HepG2 (cell line): ENCODE data around the gene DMXL1. TPM values are rescaled to one million over a fixed set of nuclear protein-coding genes. Genes with fewer than 3 reads are reported as not detected.

Experiments
- CAMTA2 ChIP-seq: sonication (generic); formaldehyde crosslinking; IDR thresholded peaks from 2 replicates; pipeline ENCODE4 v1.4.0; 2020; ENCODE audit warnings: mild to moderate bottlenecking, missing genetic modification reagents, borderline replicate concordance
- ESRRA ChIP-seq: sonication (generic); formaldehyde crosslinking; IDR thresholded peaks from 2 replicates; pipeline ENCODE4 v1.5.1; 2020; ENCODE audit warnings: mild to moderate bottlenecking, low read depth, missing genetic modification reagents
- GABPA ChIP-seq, 2 experiments: IDR thresholded peaks; 2 replicates each; pipeline ENCODE4 v1.6.1; 2011 to 2016; ENCODE audit warnings: low read depth in 2 of 2, low read length in 1 of 2, missing biosample characterization in 1 of 2, missing genetic modification characterization in 1 of 2
- HINFP ChIP-seq: sonication (generic); formaldehyde crosslinking; IDR thresholded peaks from 2 replicates; pipeline ENCODE4 v1.4.0; 2020; ENCODE audit warnings: low read depth, mild to moderate bottlenecking, missing genetic modification reagents
- KDM1A ChIP-seq: IDR thresholded peaks from 2 replicates; pipeline ENCODE4 v1.6.1; 2016; ENCODE audit warnings: missing compliant biosample characterization
- NFKB2 ChIP-seq: sonication (generic); formaldehyde crosslinking; IDR thresholded peaks from 2 replicates; pipeline ENCODE4 v1.4.0; 2020; ENCODE audit warnings: missing genetic modification reagents, borderline replicate concordance
- SOX6 ChIP-seq, 2 experiments: fragments of 450-650 bp in 1 of 2; sonication (generic) in 1 of 2; formaldehyde crosslinking in 1 of 2; IDR thresholded peaks; 2 replicates each; pipeline versions ENCODE4 v1.4.0 to v1.6.1; 2017 to 2020; ENCODE audit warnings: antibody characterized with exemption in 1 of 2, mild to moderate bottlenecking in 1 of 2, missing genetic modification reagents in 1 of 2
- ZNF225 ChIP-seq: sonication (generic); formaldehyde crosslinking; IDR thresholded peaks from 2 replicates; pipeline ENCODE4 v1.4.0; 2020; ENCODE audit warnings: mild to moderate bottlenecking, missing genetic modification reagents
- ZNF275 ChIP-seq: sonication (generic); formaldehyde crosslinking; IDR thresholded peaks from 2 replicates; pipeline ENCODE4 v1.8.0; 2022; ENCODE audit warnings: missing genetic modification reagents, mild to moderate bottlenecking, inconsistent platforms, borderline replicate concordance
- ZNF451 ChIP-seq: sonication (generic); formaldehyde crosslinking; IDR thresholded peaks from 2 replicates; pipeline ENCODE4 v1.5.0; 2020; ENCODE audit warnings: mild to moderate bottlenecking, missing genetic modification reagents
- ZNF557 ChIP-seq: sonication (generic); formaldehyde crosslinking; IDR thresholded peaks from 2 replicates; pipeline ENCODE4 v1.4.0; 2020; ENCODE audit warnings: missing genetic modification reagents
- ZNF589 ChIP-seq: sonication (generic); formaldehyde crosslinking; conservative IDR thresholded peaks from 2 replicates; pipeline ENCODE4 v1.8.0; 2022; ENCODE audit warnings: mild to moderate bottlenecking, moderate library complexity, missing genetic modification reagents
- ZNF616 ChIP-seq: sonication (generic); formaldehyde crosslinking; IDR thresholded peaks from 2 replicates; pipeline ENCODE4 v1.5.0; 2020; ENCODE audit warnings: low read depth, mild to moderate bottlenecking, missing genetic modification reagents
- ZNF7 ChIP-seq: IDR thresholded peaks from 2 replicates; pipeline ENCODE4 v1.6.1; 2016; ENCODE audit warnings: missing biosample characterization, missing genetic modification reagents
- ZNF710 ChIP-seq: sonication (generic); formaldehyde crosslinking; IDR thresholded peaks from 2 replicates; pipeline ENCODE4 v1.5.0; 2020; ENCODE audit warnings: mild to moderate bottlenecking, missing genetic modification reagents, borderline replicate concordance
- ZSCAN12 ChIP-seq: sonication (generic); formaldehyde crosslinking; IDR thresholded peaks from 2 replicates; pipeline ENCODE4 v1.9.0; 2021; ENCODE audit warnings: mild to moderate bottlenecking, missing genetic modification reagents
- polyA plus RNA-seq, 8 experiments: library from polyadenylated mRNA; depleted of rRNA in 3 of 8; stranded (reverse) in 7 of 8; unstranded in 1 of 8; fragments of >200 nt; fragmentation: Illumina TruSeq in 4 of 8; extraction: Trizol in 4 of 8; gene quantifications; 2 replicates each; pipeline versions ENCODE4 v1.2.1 to v1.2.3, GENCODE V29; 2011 to 2016; ENCODE audit warnings: low read depth in 4 of 8, missing spikeins in 1 of 8, mixed read lengths in 1 of 8; ENCODE audit not compliant: insufficient read depth in 1 of 8
- total RNA-seq, 5 experiments: library from RNA; depleted of rRNA; stranded (reverse); fragments of >200 nt; fragmentation: Illumina TruSeq; extraction: Trizol; gene quantifications; 2 replicates each; pipeline ENCODE4 v1.2.3, GENCODE V29; 2016; ENCODE audit warnings: low read depth in 1 of 5
- TF ChIP-seq, protein P1 (sequence below): fragments of 450-650 bp; IDR thresholded peaks from 2 replicates; pipeline ENCODE4 v1.6.1; 2017
- TF ChIP-seq, protein P2 (sequence below): sonication (generic); formaldehyde crosslinking; IDR thresholded peaks from 2 replicates; pipeline ENCODE4 v1.8.0; 2023; ENCODE audit warnings: mild to moderate bottlenecking, missing genetic modification reagents
- TF ChIP-seq, protein P3 (sequence below): sonication (generic); formaldehyde crosslinking; IDR thresholded peaks from 2 replicates; pipeline ENCODE4 v1.9.0; 2022; ENCODE audit warnings: low read depth, missing genetic modification reagents

Gene DMXL1
- total and polyA plus RNA-seq, 2 of the 13 experiments (the other 11 are each of a cell fraction or from before 2014, with no cell fraction given) = 6.9 to 18.6 TPM

DNA sequence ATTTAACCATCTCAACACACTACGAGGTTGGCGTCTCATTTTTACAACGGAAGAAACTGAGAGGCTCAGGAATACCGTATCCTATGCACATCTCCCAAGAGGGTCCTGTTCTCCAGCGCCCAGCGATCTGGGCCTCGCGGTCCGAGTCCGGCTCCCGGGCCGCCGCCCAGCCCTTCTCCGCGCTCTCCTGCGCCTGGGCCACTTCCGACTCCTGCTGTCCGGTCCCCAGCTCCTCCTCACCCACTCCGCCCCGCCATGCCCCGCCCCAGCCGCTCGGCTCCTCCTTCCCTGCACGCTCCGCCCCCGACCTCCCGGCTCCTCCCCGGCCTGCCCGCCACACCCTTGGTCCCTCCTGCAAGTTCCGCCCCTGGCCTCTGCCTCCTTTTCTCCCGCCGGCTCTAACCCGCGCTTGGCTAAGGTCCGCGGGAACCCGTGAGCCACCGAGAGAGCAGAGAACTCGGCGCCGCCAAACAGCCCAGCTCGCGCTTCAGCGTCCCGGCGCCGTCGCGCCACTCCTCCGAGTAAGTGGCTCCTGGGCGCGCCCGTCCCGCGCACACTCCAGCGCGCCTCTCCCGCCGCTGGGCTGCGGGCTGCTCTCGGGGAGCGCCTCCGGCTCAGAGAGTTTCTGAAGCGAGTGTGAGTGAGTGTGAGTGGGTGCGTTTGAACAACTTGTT, 197.6 kb downstream of the DMXL1 start (continued):
- 0 out of 2 replicates have a peak, but pooled peaks have one; percentile 53 for TF ChIP-seq ZNF275 (CRISPR knock-in tag)
- TF ChIP-seq, protein P1, sequence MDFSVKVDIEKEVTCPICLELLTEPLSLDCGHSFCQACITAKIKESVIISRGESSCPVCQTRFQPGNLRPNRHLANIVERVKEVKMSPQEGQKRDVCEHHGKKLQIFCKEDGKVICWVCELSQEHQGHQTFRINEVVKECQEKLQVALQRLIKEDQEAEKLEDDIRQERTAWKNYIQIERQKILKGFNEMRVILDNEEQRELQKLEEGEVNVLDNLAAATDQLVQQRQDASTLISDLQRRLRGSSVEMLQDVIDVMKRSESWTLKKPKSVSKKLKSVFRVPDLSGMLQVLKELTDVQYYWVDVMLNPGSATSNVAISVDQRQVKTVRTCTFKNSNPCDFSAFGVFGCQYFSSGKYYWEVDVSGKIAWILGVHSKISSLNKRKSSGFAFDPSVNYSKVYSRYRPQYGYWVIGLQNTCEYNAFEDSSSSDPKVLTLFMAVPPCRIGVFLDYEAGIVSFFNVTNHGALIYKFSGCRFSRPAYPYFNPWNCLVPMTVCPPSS = no peak
- TF ChIP-seq NFKB2 (CRISPR knock-in tag) = no peak
- no peak for TF ChIP-seq SOX6 (IDR thresholded peaks at IDR 0.05)
- TF ChIP-seq SOX6 (CRISPR knock-in tag; IDR thresholded peaks at IDR 0.05) = peak; percentile 55; the same call in 1 of the 2 replicates
- peak; percentile 43 for TF ChIP-seq GABPA (IDR thresholded peaks at IDR 0.05; ENCODE audit: low read depth, low read length)
- peak; percentile 38 for TF ChIP-seq GABPA (CRISPR knock-in tag; IDR thresholded peaks at IDR 0.05; ENCODE audit: low read depth)
- TF ChIP-seq ZSCAN12 (CRISPR knock-in tag) = no peak
- TF ChIP-seq, protein P2, sequence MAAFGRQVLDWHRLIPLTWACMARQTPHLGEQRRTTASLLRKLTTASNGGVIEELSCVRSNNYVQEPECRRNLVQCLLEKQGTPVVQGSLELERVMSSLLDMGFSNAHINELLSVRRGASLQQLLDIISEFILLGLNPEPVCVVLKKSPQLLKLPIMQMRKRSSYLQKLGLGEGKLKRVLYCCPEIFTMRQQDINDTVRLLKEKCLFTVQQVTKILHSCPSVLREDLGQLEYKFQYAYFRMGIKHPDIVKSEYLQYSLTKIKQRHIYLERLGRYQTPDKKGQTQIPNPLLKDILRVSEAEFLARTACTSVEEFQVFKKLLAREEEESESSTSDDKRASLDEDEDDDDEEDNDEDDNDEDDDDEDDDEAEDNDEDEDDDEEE (CRISPR knock-in tag) = peak; percentile 41; the same call in 1 of the 2 replicates
- TF ChIP-seq ZNF7 (CRISPR knock-in tag) = no peak
- TF ChIP-seq ZNF616 (CRISPR knock-in tag) = no peak; the same call in 1 of the 2 replicates
- TF ChIP-seq ZNF710 (CRISPR knock-in tag) = peak; percentile 80; the same call in 1 of the 2 replicates
- TF ChIP-seq ZNF589 = 0 out of 2 replicates have a peak, but pooled peaks have one; percentile 76
- no peak for TF ChIP-seq KDM1A (CRISPR knock-in tag)
- 0 out of 2 replicates have a peak, but pooled peaks have one; percentile 0 for TF ChIP-seq ZNF557 (CRISPR knock-in tag)
- peak; percentile 67; the same call in 1 of the 2 replicates for TF ChIP-seq ESRRA (CRISPR knock-in tag)
- TF ChIP-seq, protein P3, sequence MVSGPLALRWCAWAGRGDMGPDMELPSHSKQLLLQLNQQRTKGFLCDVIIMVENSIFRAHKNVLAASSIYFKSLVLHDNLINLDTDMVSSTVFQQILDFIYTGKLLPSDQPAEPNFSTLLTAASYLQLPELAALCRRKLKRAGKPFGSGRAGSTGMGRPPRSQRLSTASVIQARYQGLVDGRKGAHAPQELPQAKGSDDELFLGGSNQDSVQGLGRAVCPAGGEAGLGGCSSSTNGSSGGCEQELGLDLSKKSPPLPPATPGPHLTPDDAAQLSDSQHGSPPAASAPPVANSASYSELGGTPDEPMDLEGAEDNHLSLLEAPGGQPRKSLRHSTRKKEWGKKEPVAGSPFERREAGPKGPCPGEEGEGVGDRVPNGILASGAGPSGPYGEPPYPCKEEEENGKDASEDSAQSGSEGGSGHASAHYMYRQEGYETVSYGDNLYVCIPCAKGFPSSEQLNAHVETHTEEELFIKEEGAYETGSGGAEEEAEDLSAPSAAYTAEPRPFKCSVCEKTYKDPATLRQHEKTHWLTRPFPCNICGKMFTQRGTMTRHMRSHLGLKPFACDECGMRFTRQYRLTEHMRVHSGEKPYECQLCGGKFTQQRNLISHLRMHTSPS (CRISPR knock-in tag) = 0 out of 2 replicates have a peak, but pooled peaks have one; percentile 1
- TF ChIP-seq ZNF451 = peak; percentile 76
- TF ChIP-seq HINFP = peak; percentile 59; the same call in 1 of the 2 replicates
- TF ChIP-seq ZNF225 (CRISPR knock-in tag) = no peak
- TF ChIP-seq CAMTA2 = no peak; the same call in 1 of the 2 replicates
